Activated CD8-positive, alpha-beta memory T cell treated with anti-CD3 and anti-CD28 coated beads, Interleukin-2, amount 50 U/mL, for 48 hours (primary cell): Measurements from ENCODE around the gene TMEM141.
"Not testable (repeated sequence)": the region's sequence is repeated elsewhere in the genome, so short reads cannot be mapped to it uniquely, and the experiment has no call there.

Experiments used
- DNase-seq: peaks from one replicate; pipeline ENCODE4 v3.0.0-alpha.2; 2020

The TMEM141 gene

DNA sequence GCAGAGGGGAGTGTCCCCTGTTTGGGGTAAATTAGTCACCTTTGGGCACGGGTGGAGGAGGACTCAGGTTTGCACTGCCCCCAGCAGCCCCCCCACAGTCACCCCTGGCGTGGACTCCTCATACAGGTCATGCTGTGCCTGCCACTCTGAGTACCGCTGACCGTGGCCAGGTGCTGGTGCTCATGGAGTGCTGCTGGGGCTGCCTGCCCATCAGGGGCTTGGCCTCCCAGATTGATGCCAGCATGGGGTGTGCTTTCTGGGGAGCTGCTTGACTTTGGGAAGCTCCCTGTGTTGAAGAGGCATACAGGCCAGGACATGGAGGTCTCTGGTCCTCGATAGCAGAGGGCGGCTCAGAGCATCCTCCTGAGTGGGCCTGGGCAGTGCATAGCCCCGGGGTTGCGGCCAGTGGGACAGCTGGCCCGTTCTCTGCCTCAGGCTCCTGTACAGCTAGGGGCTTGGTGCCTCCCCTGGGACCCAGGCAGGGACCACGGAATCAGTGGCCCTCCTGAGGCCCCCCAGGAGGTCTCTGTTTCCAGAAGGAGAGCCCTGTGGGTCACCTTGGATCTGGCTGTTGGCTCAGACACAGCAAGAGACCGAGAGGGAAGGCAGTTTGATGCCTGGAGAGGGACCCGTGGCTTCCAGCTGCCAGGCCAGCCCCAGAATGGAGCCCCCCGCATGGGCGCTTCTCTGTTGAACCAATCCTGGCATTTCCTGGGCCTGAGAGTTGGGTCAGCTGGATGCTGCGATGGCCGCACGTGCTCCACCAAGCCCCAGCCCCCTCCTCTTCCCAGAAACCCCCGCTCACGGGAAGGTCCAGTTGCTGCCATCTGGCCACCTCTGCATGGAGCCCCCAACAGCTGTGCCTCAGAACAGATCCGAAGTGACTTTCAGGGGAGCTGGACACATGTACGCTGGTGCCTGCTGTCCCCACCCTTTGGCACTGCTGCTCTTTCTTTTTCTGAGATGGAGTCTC, 45.1 kb downstream of the TMEM141 start:
- no peak for DNase-seq

DNA sequence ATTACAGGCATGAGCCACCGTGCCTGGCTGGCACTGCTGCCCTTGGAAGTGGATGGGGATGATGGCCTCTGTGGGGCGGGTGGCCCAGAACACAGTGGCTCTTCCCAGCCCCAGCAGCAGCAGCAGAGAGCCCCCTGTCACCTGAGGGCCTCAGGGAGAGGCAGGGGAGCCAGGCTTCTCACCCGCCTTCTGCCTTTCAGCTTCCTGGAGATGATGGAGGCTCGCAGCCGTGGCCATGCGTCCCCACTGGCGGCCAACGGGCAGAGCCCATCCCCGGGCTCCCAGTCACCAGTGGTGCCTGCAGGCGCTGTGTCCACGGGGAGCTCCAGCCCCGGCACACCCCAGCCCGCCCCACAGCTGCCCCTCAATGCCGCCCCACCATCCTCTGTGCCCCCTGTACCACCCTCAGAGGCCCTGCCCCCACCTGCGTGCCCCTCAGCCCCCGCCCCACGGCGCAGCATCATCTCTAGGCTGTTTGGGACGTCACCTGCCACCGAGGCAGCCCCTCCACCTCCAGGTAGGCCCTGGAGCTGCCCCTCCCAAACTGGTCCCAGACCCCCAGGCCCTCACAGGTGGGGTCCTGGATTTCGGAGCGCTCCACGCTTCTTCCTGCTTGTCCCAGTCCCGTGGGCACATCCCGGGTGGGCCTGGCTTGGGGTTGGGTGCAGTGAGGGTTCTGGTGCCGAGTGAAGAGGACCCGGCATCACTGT, 46.2 kb downstream of the TMEM141 start:
- no peak for DNase-seq

DNA sequence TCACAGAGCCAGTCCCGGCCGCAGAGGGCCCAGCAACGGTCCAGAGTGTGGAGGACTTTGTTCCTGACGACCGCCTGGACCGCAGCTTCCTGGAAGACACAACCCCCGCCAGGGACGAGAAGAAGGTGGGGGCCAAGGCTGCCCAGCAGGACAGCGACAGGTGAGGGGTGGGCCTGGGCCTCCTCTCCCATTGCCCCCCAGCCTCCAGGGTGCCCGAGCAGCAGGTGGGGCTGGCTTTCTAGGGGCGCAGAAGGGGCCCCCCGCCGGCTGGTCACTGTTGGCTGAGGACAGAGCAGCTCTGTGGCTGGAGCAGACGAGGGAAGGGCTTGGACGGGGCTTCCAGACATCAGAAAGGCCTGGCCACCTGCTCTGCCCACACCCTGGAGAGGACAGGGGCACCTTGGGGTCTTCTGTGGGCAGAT, 46.7 kb downstream of the TMEM141 start:
- not testable (repeated sequence) for DNase-seq

DNA sequence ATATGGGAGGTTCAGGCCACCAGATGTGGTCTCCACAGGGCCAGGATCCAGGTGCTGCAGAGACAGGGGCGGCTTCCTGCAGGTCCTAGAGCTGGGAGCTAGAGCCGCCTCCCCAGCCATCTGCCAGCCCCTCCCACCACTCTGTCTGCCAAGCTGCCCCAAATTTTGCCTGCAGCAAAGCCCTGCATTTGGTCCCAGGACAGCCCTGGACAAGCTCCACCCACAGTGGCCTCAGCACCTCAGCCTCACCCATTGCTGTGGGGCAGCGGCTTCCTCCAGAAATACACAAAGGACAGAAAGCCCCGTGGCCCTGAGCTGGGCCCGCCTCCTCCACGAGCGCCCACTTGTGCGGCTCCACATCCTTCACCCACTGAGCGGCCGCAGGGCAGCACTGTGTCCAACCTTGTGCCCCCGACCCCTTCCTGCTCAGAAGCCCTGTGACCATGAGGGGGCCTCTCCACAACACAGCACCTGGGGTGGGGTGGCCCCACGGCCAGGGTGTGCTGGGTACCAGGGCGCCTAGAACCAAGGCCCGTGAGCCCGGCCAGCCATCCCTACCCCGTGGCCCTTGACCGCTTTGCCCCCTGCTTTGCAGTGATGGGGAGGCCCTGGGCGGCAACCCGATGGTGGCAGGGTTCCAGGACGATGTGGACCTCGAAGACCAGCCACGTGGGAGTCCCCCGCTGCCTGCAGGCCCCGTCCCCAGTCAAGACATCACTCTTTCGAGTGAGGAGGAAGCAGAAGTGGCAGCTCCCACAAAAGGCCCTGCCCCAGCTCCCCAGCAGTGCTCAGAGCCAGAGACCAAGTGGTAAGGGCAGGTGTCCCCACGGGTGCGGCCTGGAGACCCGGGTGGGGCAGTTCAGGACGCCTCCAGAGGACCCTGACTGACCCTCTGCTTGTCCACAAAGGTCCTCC, 47.4 kb downstream of the TMEM141 start:
- DNase-seq: no peak

DNA sequence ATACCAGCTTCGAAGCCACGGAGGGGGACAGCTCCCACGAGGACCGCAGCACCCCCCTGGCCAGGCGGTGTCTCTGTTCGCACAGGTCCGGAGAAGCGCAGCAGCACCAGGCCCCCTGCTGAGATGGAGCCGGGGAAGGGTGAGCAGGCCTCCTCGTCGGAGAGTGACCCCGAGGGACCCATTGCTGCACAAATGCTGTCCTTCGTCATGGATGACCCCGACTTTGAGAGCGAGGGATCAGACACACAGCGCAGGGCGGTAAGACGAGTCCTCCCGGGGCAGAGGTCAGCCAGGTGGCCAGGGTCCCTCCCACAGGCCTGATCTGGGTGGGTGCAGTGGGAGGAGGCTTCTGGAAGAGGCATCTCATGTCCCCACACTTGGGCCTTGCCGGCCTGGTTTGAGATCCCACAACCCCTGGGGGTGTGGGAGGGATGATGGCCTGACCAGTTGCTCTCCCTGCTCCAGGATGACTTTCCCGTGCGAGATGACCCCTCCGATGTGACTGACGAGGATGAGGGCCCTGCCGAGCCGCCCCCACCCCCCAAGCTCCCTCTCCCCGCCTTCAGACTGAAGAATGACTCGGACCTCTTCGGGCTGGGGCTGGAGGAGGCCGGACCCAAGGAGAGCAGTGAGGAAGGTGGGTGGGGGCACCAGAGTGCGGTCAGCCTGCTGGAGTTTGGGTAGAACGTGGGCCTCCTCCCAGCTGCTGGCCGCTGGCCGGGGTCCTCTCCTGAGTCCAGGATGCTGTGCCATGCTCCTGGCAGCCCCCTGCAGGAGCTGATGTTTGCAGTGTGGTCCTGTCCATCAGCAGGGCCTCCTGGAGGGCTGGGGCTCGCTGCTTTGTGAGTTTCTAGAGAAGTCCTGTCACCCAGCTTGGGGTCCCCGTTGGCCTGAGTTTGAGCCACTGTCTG, 48.3 kb downstream of the TMEM141 start:
- no peak for DNase-seq

DNA sequence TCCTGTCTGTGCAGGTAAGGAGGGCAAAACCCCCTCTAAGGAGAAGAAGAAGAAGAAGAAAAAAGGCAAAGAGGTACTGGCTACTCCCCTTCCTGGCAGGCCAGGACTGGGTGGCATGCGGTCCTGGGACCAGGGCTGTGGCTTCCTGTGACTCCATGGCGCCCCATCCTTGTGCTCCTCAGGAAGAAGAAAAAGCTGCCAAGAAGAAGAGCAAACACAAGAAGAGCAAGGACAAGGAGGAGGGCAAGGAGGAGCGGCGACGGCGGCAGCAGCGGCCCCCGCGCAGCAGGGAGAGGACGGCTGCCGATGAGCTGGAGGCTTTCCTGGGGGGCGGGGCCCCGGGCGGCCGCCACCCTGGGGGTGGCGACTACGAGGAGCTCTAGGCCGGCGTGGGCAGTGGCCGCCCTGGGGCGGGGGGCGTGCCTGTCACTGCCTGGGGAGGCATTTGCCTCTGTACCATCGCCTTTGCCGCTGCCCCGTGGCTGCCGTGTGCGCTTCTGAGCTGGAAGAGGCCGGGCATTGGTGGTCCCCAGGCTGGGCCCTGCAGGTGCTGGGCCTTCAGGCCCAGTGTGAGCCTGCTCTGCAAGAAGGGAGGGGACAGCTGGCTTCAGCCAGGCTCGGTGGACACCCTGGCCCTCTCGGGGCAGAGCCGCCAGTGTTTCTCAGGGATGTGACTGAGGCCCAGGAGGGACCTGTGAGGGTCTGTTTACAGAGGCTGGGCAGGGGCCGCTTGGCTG, 49.2 kb downstream of the TMEM141 start:
- DNase-seq: no peak

DNA sequence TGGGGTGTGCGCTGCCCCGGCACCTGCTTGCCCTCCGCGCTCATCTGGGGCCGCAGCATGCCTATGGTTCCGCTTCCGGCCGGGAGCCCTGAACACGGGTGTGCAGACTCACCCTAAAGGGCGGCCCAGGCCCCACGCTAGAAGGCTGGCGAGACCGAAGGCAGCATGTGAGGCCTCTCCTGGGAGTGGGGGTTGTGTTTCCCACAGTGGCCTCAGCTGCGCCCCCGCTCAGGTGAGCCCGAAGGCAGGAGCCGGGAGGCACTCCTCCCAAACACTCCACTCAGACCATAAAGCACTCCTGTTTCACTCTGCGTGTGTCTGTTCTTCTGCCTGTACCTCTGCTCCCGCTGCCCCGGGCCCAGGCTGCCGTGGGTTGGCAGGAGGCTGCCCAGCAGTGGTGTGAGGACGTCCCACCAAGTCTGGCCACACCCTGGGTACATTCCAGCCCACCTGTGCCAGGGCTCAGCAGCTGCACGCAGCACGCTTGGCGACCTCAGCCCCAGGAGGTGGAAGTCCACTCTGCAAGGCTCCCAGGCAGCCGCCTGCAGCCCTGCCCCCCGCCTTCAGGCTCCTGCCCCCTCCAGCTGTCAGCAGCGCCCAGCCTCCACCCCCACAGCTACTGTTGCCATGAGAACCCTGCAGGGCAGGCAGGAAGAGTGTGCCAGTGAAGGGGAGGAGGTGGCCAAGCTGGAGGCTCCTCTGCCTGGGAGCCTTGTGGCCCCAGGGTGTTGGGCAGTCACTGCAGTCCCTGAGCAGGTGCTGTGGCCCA, 49.9 kb downstream of the TMEM141 start:
- no peak for DNase-seq

DNA sequence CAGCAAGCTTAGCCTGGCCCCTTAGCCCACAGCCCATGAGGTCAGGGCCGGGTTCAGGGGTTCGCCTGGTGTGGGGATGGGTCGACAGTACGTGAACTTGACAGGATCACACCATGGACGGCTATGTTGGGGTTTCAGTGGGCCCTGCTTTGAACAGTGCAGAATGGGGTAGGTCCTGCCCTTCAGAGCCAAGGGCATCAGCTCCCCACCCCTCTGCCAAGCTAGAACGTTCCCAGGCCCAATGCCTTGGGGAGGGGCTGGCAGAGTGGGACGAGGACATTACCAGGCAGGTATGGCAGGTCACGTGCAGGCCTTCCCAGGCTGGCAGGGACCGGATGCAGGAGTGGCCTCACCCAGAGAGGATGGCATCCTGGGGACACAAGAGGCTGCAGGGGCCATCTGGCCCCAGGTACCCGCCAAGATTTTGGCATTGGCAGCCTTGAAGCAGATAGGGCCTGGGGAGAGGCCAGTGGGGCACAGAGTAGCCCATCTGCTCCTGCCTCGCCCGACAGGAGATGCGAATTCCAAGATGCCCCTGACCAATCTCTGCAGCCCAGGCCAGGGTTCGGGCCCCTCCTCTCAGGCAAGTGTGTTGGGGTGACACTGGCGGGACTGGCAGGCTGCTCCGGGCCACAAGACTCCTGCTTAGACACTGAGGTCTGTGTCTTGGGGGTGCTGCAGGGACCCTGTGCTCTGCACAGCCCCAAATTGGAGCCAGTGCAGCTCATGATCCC, 50.7 kb downstream of the TMEM141 start:
- DNase-seq: not testable (repeated sequence)

DNA sequence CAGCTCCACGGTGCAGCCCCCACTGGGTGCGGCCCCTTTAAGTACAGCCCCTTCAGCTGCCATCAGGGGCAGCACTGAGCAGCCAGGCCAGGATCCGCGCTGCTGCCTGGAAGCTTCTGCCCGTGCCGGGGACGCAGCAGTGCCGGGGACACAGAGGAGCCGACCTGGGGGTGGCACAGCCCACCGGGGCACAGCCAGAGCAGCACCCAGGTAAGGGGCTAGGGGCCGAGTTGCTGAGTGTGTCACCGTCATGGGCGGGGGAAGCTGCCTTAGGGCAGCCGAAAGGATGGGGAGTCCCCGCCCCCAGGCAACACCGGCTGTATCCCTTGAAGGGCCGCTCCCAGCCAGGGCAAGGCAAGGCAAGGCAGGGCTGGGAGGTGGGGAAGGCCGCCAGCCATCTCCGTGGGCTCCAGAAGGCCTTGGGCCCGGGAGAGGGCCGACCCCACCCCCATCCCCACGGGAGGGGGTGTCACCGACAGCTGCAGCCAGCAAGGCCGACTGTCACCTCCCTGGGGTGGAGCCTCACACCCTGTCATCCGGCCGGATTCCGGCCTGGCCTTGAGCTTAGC, 51.3 kb downstream of the TMEM141 start, which contains the start of gene AJM1:
Gene AJM1, plus strand, starts transcription at position 99 of the 569 bp plus-strand sequence. CDS start 1,937 bp downstream, outside the sequence.
- peak; percentile 89 for DNase-seq
